GM12873 (cell line): ENCODE results near the gene SNX7.

Experiments
- CTCF ChIP-seq: IDR thresholded peaks from 2 replicates; pipeline ENCODE4 v1.5.1; 2012; ENCODE audit warnings: low read depth, mild to moderate bottlenecking, moderate library complexity, low read length, control low read depth; ENCODE audit not compliant: insufficient read depth; ENCODE audit errors: missing control alignments

Gene SNX7

GRCh38 chr1:98793136-98793535 is 131.6 kb downstream of the SNX7 start:
- no peak for TF ChIP-seq CTCF

- TF ChIP-seq CTCF: peak; percentile 82
Measured at GRCh38 chr1:98794196-98794886, 132.8 kb downstream of the SNX7 start.

GRCh38 chr1:98796049-98796448 is 134.5 kb downstream of the SNX7 start:
- TF ChIP-seq CTCF: no peak

GRCh38 chr1:98797506-98797905 is 136.0 kb downstream of the SNX7 start:
- no peak for TF ChIP-seq CTCF
